ENCODE data around the gene RABEP2. TPM values are rescaled to one million over a fixed set of nuclear protein-coding genes. Genes with fewer than 3 reads are reported as not detected.
"Not testable (repeated sequence)": the region's sequence is repeated elsewhere in the genome, so short reads cannot be mapped to it uniquely, and the experiment has no call there.

RABEP2 gene
- total RNA-seq, 4 donors from 2014 or later: 18.9 to 30.2 (median 24.9) TPM

- TF ChIP-seq CTCF (IDR thresholded peaks at IDR 0.05) (no peak), EP300 (IDR thresholded peaks at IDR 0.05) (no peak), POLR2AphosphoS5 (IDR thresholded peaks at IDR 0.05) (no peak), POLR2A (IDR thresholded peaks at IDR 0.05) (no peak)
- WGBS, 2 donors (ENCODE audit: low coverage in 1 of 2): 82% methylated on average over 1 of the region's 1 CpG; no CpG with 5 or more reads in 1 of the 2 donors
- ATAC-seq: no peak
- Histone ChIP-seq H3K9me3 (no peaks in the 10 kb centered on the region), H3K4me3 (no peak overlapping the region), H3K36me3 (no peaks in the 10 kb centered on the region), H3K27me3 (no peaks in the 10 kb centered on the region), H3K4me1 (peaks cover 0 to 20% (median 6%) of the 10 kb centered on the region in 3 donors), H3K27ac (no peak overlapping the region)
Observed at GRCh38 chr16:28927815-28928214, 2.8 kb upstream of the RABEP2 start.

- H3K27me3 ChIP-seq, ATAC-seq, H3K36me3 ChIP-seq, H3K9me3 ChIP-seq: not testable (repeated sequence)
- peak overlapping the region in 3 of 4 donors; percentile 88 to 99 (median 93) for H3K27ac ChIP-seq
- peak overlapping the region in 1 of 2 donors; percentile 59 for H3K4me3 ChIP-seq
- 42 to 58% methylated on average over 1 to 2 of the region's 2 CpGs for WGBS, 2 donors (ENCODE audit: low coverage in 1 of 2)
- H3K4me1 ChIP-seq: peaks cover 0 to 20% (median 6%) of the 10 kb centered on the region in 3 donors
Observed at GRCh38 chr16:28926284-28926683, 1.2 kb upstream of the RABEP2 start.

- 1% methylated on average over 20 to 35 of the region's 48 CpGs for WGBS, 2 donors (ENCODE audit: low coverage in 1 of 2)
- Histone ChIP-seq H3K9me3 (no peaks in the 10 kb centered on the region), H3K4me3 (peak overlapping the region; percentile 59 to 80), H3K36me3 (peaks cover 0 to 8% of the 10 kb centered on the region in 2 donors), H3K4me1 (peaks cover 0 to 20% (median 6%) of the 10 kb centered on the region in 3 donors), H3K27ac (peak overlapping the region; percentile 85 to 99 (median 90)), H3K27me3 (no peaks in the 10 kb centered on the region)
- peak in 1 of 4 experiments; percentile 18 for TF ChIP-seq CTCF (IDR thresholded peaks at IDR 0.05)
- peak; percentile 43 to 60 for TF ChIP-seq POLR2A (IDR thresholded peaks at IDR 0.05)
- TF ChIP-seq EP300 (IDR thresholded peaks at IDR 0.05): no peak
- no peak for TF ChIP-seq POLR2AphosphoS5 (IDR thresholded peaks at IDR 0.05)
- ATAC-seq: peak; percentile 79
Observed at GRCh38 chr16:28925386-28926228, 569 bp upstream of the RABEP2 start.

- no peak for ATAC-seq
- peak overlapping the region; percentile 59 to 80 for H3K4me3 ChIP-seq
- TF ChIP-seq EP300 (IDR thresholded peaks at IDR 0.05): no peak
- no peak for TF ChIP-seq CTCF (IDR thresholded peaks at IDR 0.05)
- TF ChIP-seq POLR2A (IDR thresholded peaks at IDR 0.05): no peak
- TF ChIP-seq POLR2AphosphoS5 (IDR thresholded peaks at IDR 0.05): no peak
- no peaks in the 10 kb centered on the region for H3K27me3 ChIP-seq
- H3K9me3 ChIP-seq: no peaks in the 10 kb centered on the region
- 13 to 15% methylated on average over 1 to 6 of the region's 15 CpGs for WGBS, 2 donors (ENCODE audit: low coverage in 1 of 2)
- H3K27ac ChIP-seq: peak overlapping the region in 3 of 4 donors; percentile 88 to 99 (median 93)
- H3K36me3 ChIP-seq: peaks cover 0 to 18% of the 10 kb centered on the region in 2 donors
- H3K4me1 ChIP-seq: peaks cover 0 to 20% (median 6%) of the 10 kb centered on the region in 3 donors
Observed at GRCh38 chr16:28924399-28924761, 658 bp downstream of the RABEP2 start.

DNA sequence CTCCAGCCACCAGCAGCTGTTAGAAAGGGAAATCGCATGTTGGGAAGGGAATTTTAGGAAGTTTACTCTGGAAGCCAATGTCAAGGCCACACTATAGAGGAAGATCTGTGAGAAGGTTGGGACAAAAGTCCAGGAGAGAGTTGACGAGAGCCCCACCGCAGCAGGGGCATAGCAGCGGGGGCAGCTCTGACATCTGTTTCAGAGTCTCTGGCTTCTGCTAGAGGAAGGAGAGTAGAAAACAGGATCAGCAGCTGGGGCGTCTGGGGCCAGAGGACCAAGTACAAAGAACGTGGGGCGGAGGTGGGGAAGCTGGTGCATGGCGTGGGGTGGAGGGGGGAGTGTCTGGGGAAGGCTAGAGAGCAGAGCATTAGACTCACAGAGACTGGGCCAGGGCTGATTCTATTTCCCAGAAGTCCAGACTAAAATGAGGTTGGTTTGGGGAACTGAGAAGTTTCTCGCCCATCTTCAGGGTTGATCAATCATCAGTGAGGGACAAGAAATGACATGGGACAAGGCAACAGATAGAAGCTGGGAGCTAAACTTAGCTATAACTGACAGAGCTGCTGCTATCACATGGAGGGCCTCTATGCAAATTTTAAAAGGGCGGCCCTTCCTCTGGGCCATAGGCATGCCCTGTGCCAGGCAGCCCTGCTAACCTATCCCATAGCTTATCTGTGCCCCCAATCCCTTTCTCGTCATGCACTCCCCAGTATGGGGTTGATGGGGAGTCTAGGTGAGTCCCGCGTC, 1.2 kb downstream of the RABEP2 start:
- no peak for TF ChIP-seq CTCF (IDR thresholded peaks at IDR 0.05)
- TF ChIP-seq EP300 (IDR thresholded peaks at IDR 0.05): no peak
- no peak for TF ChIP-seq POLR2AphosphoS5 (IDR thresholded peaks at IDR 0.05)
- no peak for TF ChIP-seq POLR2A (IDR thresholded peaks at IDR 0.05)
- H3K36me3 ChIP-seq: peaks cover 0 to 23% of the 10 kb centered on the region in 2 donors
- H3K27ac ChIP-seq: peak overlapping the region in 3 of 4 donors; percentile 88 to 99 (median 93)
- WGBS, 2 donors (ENCODE audit: low coverage in 1 of 2): 60 to 85% methylated on average over 8 to 12 of the region's 13 CpGs
- ATAC-seq: no peak
- no peaks in the 10 kb centered on the region for H3K27me3 ChIP-seq
- no peaks in the 10 kb centered on the region for H3K9me3 ChIP-seq
- peaks cover 0 to 20% (median 6%) of the 10 kb centered on the region in 3 donors for H3K4me1 ChIP-seq
- H3K4me3 ChIP-seq: peak overlapping the region in 1 of 2 donors; percentile 59

All from gastroesophageal sphincter (tissue), 4 donors.